Measurements from ENCODE around the gene ARRDC2.

DNA sequence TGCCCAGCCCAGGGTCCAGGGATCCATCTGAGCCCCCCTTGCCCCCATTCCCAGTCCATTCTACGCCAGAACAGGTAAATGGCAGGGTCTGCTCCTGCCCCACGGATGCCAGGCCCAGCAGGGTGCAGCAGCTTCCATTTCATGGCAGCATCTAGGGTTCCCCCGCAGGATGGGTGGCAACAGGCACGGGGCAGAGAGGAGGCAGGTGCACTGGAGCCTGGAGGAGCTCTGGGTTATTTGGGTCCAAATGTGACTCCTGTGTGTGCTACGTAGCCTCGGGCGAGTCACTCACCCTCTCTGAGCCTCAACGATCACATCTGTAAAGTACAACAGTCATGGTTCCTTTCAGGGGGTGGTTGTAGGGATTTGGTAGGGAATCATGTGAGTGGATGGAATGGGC lies 51.3 kb downstream of the ARRDC2 start:
- TF ChIP-seq, protein P1, sequence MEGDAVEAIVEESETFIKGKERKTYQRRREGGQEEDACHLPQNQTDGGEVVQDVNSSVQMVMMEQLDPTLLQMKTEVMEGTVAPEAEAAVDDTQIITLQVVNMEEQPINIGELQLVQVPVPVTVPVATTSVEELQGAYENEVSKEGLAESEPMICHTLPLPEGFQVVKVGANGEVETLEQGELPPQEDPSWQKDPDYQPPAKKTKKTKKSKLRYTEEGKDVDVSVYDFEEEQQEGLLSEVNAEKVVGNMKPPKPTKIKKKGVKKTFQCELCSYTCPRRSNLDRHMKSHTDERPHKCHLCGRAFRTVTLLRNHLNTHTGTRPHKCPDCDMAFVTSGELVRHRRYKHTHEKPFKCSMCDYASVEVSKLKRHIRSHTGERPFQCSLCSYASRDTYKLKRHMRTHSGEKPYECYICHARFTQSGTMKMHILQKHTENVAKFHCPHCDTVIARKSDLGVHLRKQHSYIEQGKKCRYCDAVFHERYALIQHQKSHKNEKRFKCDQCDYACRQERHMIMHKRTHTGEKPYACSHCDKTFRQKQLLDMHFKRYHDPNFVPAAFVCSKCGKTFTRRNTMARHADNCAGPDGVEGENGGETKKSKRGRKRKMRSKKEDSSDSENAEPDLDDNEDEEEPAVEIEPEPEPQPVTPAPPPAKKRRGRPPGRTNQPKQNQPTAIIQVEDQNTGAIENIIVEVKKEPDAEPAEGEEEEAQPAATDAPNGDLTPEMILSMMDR (IDR thresholded peaks at IDR 0.05): no peak
- TF ChIP-seq EP300 (IDR thresholded peaks at IDR 0.05): no peak

Data from ovary (tissue), 3 donors.